K562 (cell line): ENCODE data around the gene DIPK1A. TPM values are rescaled to one million over a fixed set of nuclear protein-coding genes. Genes with fewer than 3 reads are reported as not detected.

Source experiments
- DMBX1 ChIP-seq: fragments of 250-450 bp; sonication (Bioruptor Pico); IDR thresholded peaks from 2 replicates; pipeline ENCODE4 v1.8.0; 2022; ENCODE audit warnings: inconsistent platforms, mild to moderate bottlenecking, moderate library complexity, borderline replicate concordance
- HSF4 ChIP-seq: fragments of 250-450 bp; sonication (Bioruptor Pico); IDR thresholded peaks from 2 replicates; pipeline ENCODE4 v2.1.2; 2022; ENCODE audit warnings: mild to moderate bottlenecking, moderate library complexity, borderline replicate concordance
- ILF3 ChIP-seq: fragments of 450-650 bp; IDR thresholded peaks from 2 replicates; pipeline ENCODE4 v1.6.1; 2018; ENCODE audit warnings: antibody characterized with exemption, mild to moderate bottlenecking, moderate library complexity, borderline replicate concordance
- KAT7 ChIP-seq: sonication (generic); formaldehyde crosslinking; IDR thresholded peaks from 2 replicates; pipeline ENCODE4 v1.8.0; 2022; ENCODE audit warnings: missing genetic modification reagents, mild to moderate bottlenecking, borderline replicate concordance
- KDM2B ChIP-seq: fragments of 250-450 bp; sonication (Bioruptor Pico); IDR thresholded peaks from 2 replicates; pipeline ENCODE4 v1.8.0; 2021; ENCODE audit warnings: mild to moderate bottlenecking, moderate library complexity
- KHSRP ChIP-seq: fragments of 450-650 bp; IDR thresholded peaks from 2 replicates; pipeline ENCODE4 v1.6.1; 2017
- RB1 ChIP-seq: fragments of 450-650 bp; IDR thresholded peaks from 2 replicates; pipeline ENCODE4 v1.6.1; 2017; ENCODE audit warnings: low read depth, mild to moderate bottlenecking
- RBFOX2 ChIP-seq: fragments of 200-400 bp; formaldehyde crosslinking; IDR thresholded peaks from 2 replicates; pipeline ENCODE4 v1.6.1; 2017; ENCODE audit warnings: low read depth, mild to moderate bottlenecking, low read length, moderate library complexity
- RHOXF2B ChIP-seq: fragments of 250-450 bp; sonication (Bioruptor Pico); conservative IDR thresholded peaks from 2 replicates; pipeline ENCODE4 v1.5.1; 2021
- SRSF3 ChIP-seq: fragments of 200-400 bp; formaldehyde crosslinking; IDR thresholded peaks from 2 replicates; pipeline ENCODE4 v1.6.1; 2016; ENCODE audit warnings: mild to moderate bottlenecking, low read length, moderate library complexity; ENCODE audit not compliant: insufficient read depth
- STAT5B ChIP-seq: fragments of 250-450 bp; sonication (Bioruptor Pico); IDR thresholded peaks from 2 replicates; pipeline ENCODE4 v1.8.0; 2021; ENCODE audit warnings: mild to moderate bottlenecking, inconsistent platforms
- ZNF174 ChIP-seq: fragments of 250-450 bp; sonication (Bioruptor Pico); IDR thresholded peaks from 2 replicates; pipeline ENCODE4 v1.4.0; 2020; ENCODE audit warnings: mild to moderate bottlenecking
- ZNF224 ChIP-seq: sonication (generic); formaldehyde crosslinking; IDR thresholded peaks from 2 replicates; pipeline ENCODE4 v1.8.0; 2022; ENCODE audit warnings: mild to moderate bottlenecking, missing genetic modification reagents
- polyA plus RNA-seq, 8 experiments: library from polyadenylated mRNA; depleted of rRNA in 4 of 8; stranded (reverse) in 5 of 8; unstranded in 3 of 8; fragments of >200 nt; fragmentation: Nextera tagmentation in 2 of 8; fragmentation: Illumina TruSeq in 1 of 8; extraction: Ambion mirVana in 2 of 8; extraction: Trizol in 1 of 8; gene quantifications; 2 replicates each; pipeline versions ENCODE4 v1.2.1 to v1.2.3, GENCODE V29; 2011 to 2014; ENCODE audit warnings: inconsistent platforms in 1 of 8, missing spikeins in 1 of 8
- total RNA-seq, 7 experiments: library from RNA; depleted of rRNA in 6 of 7; stranded (reverse); fragments of >200 nt in 6 of 7; fragmentation: Illumina TruSeq in 2 of 7; extraction: Trizol in 2 of 7; gene quantifications; 2 replicates each; pipeline versions ENCODE4 v1.2.1 to v1.2.3, GENCODE V29; 2011 to 2021; ENCODE audit warnings: low replicate concordance in 1 of 7
- TF ChIP-seq, protein P1 (sequence below), 2 experiments: fragments of 450-650 bp; IDR thresholded peaks; 2 replicates each; pipeline ENCODE4 v1.6.1; 2016; ENCODE audit warnings: mild to moderate bottlenecking in 2 of 2, borderline replicate concordance in 1 of 2, low read depth in 1 of 2, moderate library complexity in 1 of 2
- TF ChIP-seq, protein P2 (sequence below), 2 experiments: fragments of 450-650 bp; conservative IDR thresholded peaks; 2 replicates each; pipeline ENCODE4 v1.6.1; 2017; ENCODE audit warnings: mild to moderate bottlenecking in 2 of 2, moderate library complexity in 2 of 2
- TF ChIP-seq, protein P3 (sequence below): fragments of 450-650 bp; formaldehyde crosslinking; IDR thresholded peaks from 2 replicates; pipeline ENCODE4 v1.4.0; 2022; ENCODE audit warnings: missing genetic modification characterization

DIPK1A gene
- total and polyA plus RNA-seq, 9 of the 15 experiments (the other 6 are each of a cell fraction or from before 2014, with no cell fraction given) = 0.54 to 2.5 (median 1.3) TPM

DNA sequence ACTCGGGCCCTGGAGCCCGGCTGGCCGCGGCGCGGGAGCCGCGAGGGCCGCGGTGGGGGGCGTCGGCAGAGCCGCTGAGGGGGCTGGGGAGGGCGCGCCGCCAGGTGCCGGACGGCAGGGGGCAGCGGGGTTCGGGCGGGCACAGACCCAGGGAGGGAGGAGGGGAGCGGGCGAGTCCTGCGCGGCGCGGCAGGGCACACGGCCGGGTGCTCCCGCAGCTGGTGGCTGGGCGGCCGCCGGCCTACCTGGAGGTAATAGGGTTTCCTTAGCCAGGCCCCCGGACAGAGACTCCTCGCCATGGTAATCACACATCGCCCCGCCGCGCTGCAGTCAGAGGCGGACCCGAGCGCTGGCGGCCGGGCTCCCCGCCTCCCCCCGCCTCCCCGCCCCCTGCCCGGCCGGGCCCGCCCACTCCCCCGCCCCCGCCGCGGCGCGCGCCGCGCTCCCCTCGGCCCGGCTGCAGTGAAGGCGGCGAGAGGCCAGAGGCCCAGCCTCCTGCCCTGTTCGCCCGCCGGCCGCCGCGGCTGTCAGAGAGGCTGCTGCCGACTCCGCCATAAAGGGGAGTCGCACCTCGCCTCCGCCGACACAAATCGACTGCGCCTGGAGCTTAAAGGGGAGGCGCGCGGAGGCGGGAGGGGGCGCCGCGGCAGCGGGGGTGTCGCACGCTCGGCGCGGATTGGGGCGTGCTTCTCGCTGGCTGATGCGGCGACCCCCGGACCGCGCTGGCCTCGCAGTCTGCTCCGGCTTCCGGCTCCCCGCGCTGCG lies at the start of gene DIPK1A (continued):
- TF ChIP-seq DMBX1 (CRISPR knock-in tag) (no peak), KAT7 (CRISPR knock-in tag) (peak; percentile 74; the same call in 1 of the 2 replicates), RBFOX2 (peak; percentile 78), ZNF224 (CRISPR knock-in tag) (no peak), ZNF174 (CRISPR knock-in tag) (no peak), KDM2B (CRISPR knock-in tag) (peak; percentile 70; the same call in 1 of the 2 replicates), RB1 (peak; percentile 70; the same call in 1 of the 2 replicates), ILF3 (peak; percentile 80; the same call in 1 of the 2 replicates), KHSRP (no peak), STAT5B (CRISPR knock-in tag) (no peak), HSF4 (CRISPR knock-in tag) (no peak), SRSF3 (no peak), RHOXF2B (CRISPR knock-in tag) (no peak)
- TF ChIP-seq, protein P1, sequence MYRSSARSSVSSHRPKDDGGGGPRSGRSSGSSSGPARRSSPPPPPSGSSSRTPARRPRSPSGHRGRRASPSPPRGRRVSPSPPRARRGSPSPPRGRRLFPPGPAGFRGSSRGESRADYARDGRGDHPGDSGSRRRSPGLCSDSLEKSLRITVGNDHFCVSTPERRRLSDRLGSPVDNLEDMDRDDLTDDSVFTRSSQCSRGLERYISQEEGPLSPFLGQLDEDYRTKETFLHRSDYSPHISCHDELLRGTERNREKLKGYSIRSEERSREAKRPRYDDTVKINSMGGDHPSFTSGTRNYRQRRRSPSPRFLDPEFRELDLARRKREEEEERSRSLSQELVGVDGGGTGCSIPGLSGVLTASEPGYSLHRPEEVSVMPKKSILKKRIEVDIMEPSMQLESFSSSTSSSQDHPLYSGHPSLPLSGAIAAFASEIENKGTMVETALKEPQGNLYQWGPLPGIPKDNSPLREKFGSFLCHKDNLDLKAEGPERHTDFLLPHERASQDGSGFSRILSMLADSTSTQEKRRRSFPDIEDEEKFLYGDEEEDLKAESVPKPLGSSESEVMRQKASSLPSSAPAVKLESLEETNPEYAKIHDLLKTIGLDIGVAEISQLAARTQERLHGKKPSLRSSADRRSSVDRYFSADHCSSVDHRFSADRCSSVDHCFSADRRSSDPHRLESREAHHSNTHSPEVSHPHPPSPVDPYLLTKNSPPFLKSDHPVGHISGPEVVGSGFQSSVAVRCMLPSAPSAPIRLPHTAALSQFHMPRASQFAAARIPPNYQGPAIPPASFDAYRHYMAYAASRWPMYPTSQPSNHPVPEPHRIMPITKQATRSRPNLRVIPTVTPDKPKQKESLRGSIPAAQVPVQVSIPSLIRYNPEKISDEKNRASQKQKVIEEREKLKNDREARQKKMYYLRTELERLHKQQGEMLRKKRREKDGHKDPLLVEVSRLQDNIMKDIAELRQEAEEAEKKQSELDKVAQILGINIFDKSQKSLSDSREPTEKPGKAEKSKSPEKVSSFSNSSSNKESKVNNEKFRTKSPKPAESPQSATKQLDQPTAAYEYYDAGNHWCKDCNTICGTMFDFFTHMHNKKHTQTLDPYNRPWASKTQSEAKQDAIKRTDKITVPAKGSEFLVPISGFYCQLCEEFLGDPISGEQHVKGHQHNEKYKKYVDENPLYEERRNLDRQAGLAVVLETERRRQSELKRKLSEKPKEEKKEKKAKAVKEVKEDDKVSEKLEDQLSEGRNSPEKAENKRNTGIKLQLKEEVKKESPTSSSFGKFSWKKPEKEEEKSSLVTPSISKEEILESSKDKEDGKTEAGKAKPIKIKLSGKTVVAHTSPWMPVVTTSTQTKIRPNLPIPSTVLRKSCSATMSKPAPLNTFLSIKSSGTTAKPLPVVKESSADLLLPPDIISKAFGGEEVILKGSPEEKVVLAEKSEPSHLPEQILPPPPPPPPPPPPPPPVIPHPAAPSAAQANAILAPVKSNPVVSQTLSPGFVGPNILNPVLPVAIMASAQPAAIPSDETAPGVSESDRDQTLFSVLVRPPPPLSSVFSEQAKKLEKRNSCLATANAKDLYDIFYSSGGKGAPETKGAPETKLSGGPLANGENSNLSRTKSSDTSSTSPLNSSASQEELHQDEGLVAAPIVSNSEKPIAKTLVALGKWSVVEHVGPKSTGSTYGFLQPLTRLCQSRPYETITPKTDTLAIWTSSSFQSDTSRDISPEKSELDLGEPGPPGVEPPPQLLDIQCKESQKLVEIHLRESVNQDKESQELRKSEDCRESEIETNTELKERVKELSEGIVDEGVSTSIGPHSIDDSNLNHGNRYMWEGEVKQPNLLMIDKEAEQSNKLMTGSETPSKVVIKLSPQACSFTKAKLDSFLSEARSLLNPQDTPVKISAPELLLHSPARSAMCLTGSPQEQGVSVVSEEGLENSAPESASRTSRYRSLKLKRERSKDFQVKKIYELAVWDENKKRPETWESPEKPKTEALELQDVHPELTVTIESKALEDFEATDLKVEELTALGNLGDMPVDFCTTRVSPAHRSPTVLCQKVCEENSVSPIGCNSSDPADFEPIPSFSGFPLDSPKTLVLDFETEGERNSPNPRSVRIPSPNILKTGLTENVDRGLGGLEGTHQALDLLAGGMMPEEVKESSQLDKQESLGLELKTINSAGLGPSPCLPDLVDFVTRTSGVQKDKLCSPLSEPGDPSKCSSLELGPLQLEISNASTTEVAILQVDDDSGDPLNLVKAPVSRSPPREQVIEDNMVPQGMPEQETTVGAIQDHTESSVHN (IDR thresholded peaks at IDR 0.05; ENCODE audit: borderline replicate concordance in 1 of 2, low read depth in 1 of 2) = no peak
- TF ChIP-seq, protein P2, sequence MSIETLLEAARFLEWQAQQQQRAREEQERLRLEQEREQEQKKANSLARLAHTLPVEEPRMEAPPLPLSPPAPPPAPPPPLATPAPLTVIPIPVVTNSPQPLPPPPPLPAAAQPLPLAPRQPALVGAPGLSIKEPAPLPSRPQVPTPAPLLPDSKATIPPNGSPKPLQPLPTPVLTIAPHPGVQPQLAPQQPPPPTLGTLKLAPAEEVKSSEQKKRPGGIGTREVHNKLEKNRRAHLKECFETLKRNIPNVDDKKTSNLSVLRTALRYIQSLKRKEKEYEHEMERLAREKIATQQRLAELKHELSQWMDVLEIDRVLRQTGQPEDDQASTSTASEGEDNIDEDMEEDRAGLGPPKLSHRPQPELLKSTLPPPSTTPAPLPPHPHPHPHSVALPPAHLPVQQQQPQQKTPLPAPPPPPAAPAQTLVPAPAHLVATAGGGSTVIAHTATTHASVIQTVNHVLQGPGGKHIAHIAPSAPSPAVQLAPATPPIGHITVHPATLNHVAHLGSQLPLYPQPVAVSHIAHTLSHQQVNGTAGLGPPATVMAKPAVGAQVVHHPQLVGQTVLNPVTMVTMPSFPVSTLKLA (conservative IDR thresholded peaks at IDR 0.05) = peak in 1 of 2 experiments; percentile 25; a peak in 1 of 4 replicates
- TF ChIP-seq, protein P3, sequence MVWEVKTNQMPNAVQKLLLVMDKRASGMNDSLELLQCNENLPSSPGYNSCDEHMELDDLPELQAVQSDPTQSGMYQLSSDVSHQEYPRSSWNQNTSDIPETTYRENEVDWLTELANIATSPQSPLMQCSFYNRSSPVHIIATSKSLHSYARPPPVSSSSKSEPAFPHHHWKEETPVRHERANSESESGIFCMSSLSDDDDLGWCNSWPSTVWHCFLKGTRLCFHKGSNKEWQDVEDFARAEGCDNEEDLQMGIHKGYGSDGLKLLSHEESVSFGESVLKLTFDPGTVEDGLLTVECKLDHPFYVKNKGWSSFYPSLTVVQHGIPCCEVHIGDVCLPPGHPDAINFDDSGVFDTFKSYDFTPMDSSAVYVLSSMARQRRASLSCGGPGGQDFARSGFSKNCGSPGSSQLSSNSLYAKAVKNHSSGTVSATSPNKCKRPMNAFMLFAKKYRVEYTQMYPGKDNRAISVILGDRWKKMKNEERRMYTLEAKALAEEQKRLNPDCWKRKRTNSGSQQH (CRISPR knock-in tag) = no peak
